Astrocyte of the hippocampus (primary cell): Measurements from ENCODE around the gene ANXA6.

Experiments used
- DNase-seq: peaks from one replicate; pipeline ENCODE4 v3.0.0; 2011; ENCODE audit warnings: low read depth, low spot score

Gene ANXA6

GRCh38 chr5:151083081-151083676, 74.4 kb downstream of the ANXA6 start:
- DNase-seq: peak; percentile 78

- peak; percentile 58 for DNase-seq
Observed at GRCh38 chr5:151082282-151082902, 75.2 kb downstream of the ANXA6 start.

- no peak for DNase-seq
Observed at GRCh38 chr5:151081431-151082281, 75.9 kb downstream of the ANXA6 start.

GRCh38 chr5:151080613-151081430, 76.8 kb downstream of the ANXA6 start, which contains the start of gene TNIP1:
Gene TNIP1 (minus strand): TSS chr5:151081034. CDS start chr5:151065095, 15,939 bp downstream.
- peak; percentile 98 for DNase-seq

- DNase-seq: peak; percentile 62
Observed at GRCh38 chr5:151079838-151080612, 77.6 kb downstream of the ANXA6 start.

- no peak for DNase-seq
Observed at GRCh38 chr5:151078490-151079262, 78.9 kb downstream of the ANXA6 start.

GRCh38 chr5:151077967-151078366, 79.6 kb downstream of the ANXA6 start:
- DNase-seq: no peak

GRCh38 chr5:151077419-151077818, 80.2 kb downstream of the ANXA6 start:
- DNase-seq: no peak

GRCh38 chr5:151076616-151077015, 81.0 kb downstream of the ANXA6 start:
- no peak for DNase-seq

GRCh38 chr5:151075698-151076331, 81.8 kb downstream of the ANXA6 start:
- peak; percentile 22 for DNase-seq

GRCh38 chr5:151074557-151074956, 83.0 kb downstream of the ANXA6 start:
- no peak for DNase-seq

GRCh38 chr5:151073280-151073679, 84.3 kb downstream of the ANXA6 start:
- DNase-seq: no peak

- peak; percentile 88 for DNase-seq
Observed at GRCh38 chr5:151072630-151073025, 85.0 kb downstream of the ANXA6 start.

GRCh38 chr5:151071848-151072629, 85.5 kb downstream of the ANXA6 start:
- DNase-seq: no peak

GRCh38 chr5:151071021-151071420, 86.6 kb downstream of the ANXA6 start:
- no peak for DNase-seq

- DNase-seq: no peak
Observed at GRCh38 chr5:151070449-151070848, 87.1 kb downstream of the ANXA6 start.

GRCh38 chr5:151068433-151069197, 89.0 kb downstream of the ANXA6 start:
- DNase-seq: peak; percentile 41
